Left lung (tissue), 10 donors: ENCODE results near the gene UTF1. TPM values are rescaled to one million over a fixed set of nuclear protein-coding genes. Genes with fewer than 3 reads are reported as not detected.

Source experiments
- ATAC-seq: fragments of 200-7000 bp; cut with Tn5 transposase; one replicate; pipeline ENCODE4 v1.9.1; 2020; ENCODE audit warnings: moderate library complexity
- DNase-seq, 4 donors: peaks; one replicate each; pipeline ENCODE4 v3.0.0-alpha.2; 2013 to 2020
- H3K27ac ChIP-seq, 2 donors: fragments of 200-600 bp; sonication (generic) in 1 of 2; one replicate each; pipeline versions ENCODE4 v1.5.0 to v1.8.0; 2020 to 2021
- H3K27me3 ChIP-seq, 2 donors: fragments of 200-600 bp; sonication (generic) in 1 of 2; one replicate each; pipeline versions ENCODE4 v1.5.0 to v1.8.0; 2020 to 2021
- H3K36me3 ChIP-seq, 2 donors: fragments of 200-600 bp; sonication (generic) in 1 of 2; one replicate each; pipeline versions ENCODE4 v1.5.0 to v1.8.0; 2020 to 2021
- H3K4me1 ChIP-seq, 2 donors: fragments of 200-600 bp; one replicate each; pipeline ENCODE4 v1.8.0; 2021
- H3K4me3 ChIP-seq, 2 donors: fragments of 200-600 bp; sonication (generic) in 1 of 2; one replicate each; pipeline versions ENCODE4 v1.5.0 to v1.8.0; 2020 to 2021; ENCODE audit warnings: mild to moderate bottlenecking in 1 of 2
- H3K9me3 ChIP-seq, 2 donors: fragments of 200-600 bp; sonication (generic) in 1 of 2; one replicate each; pipeline versions ENCODE4 v1.5.0 to v1.8.0; 2020 to 2021
- CTCF ChIP-seq, 2 donors: fragments of 200-600 bp; sonication (generic) in 1 of 2; IDR thresholded peaks; one replicate each; pipeline versions ENCODE4 v1.5.0 to v1.8.0; 2021; ENCODE audit warnings: antibody characterized with exemption in 2 of 2
- intact Hi-C, 2 donors: fragments of 100-400 bp; cut with DNase I; formaldehyde crosslinking; loops; one replicate each; pipeline versions ENCODE4 v1.11.2 to v1.14.2; 2022
- polyA plus RNA-seq, 6 donors: library from polyadenylated mRNA; unstranded; fragments of 120-200 nt; gene quantifications; one replicate each; pipeline ENCODE4 v1.2.1, GENCODE V29; 2013; ENCODE audit not compliant: insufficient read length in 6 of 6
- total RNA-seq, 2 donors: library from RNA; stranded (reverse); fragmentation: NEBNext Ultra II Directional; extraction: Animal tissue kit (Norgen Biotek cat#: 25700); gene quantifications; one replicate each; pipeline ENCODE4 v1.2.1, GENCODE V29; 2021
- donor health status: DM: no; HTN: yes; CAD: no.
- donor health status: DM: no; HTN: no; CAD: no.

The UTF1 gene
- total and polyA plus RNA-seq, 8 donors: not detected

- Histone ChIP-seq H3K27ac (no peak overlapping the region), H3K36me3 (no peaks in the 10 kb centered on the region), H3K9me3 (no peaks in the 10 kb centered on the region), H3K4me1 (no peaks in the 10 kb centered on the region), H3K4me3 (no peak overlapping the region), H3K27me3 (peaks cover 0 to 21% of the 10 kb centered on the region in 2 donors)
- ATAC-seq (no peak), DNase-seq (peak in 1 of 4 donors; percentile 54)
- intact Hi-C loops: no loop called here
- no peak for TF ChIP-seq CTCF (IDR thresholded peaks at IDR 0.05)
Observed at GRCh38 chr10:133191651-133192050, 38.4 kb upstream of the UTF1 start.

- intact Hi-C loops: no loop called here
- peaks cover 0 to 17% of the 10 kb centered on the region in 2 donors for H3K27me3 ChIP-seq
- no peak overlapping the region for H3K27ac ChIP-seq
- ATAC-seq (no peak), DNase-seq (no peak)
- no peaks in the 10 kb centered on the region for H3K9me3 ChIP-seq
- no peak for TF ChIP-seq CTCF (IDR thresholded peaks at IDR 0.05)
- H3K4me1 ChIP-seq: no peaks in the 10 kb centered on the region
- no peaks in the 10 kb centered on the region for H3K36me3 ChIP-seq
- H3K4me3 ChIP-seq: no peak overlapping the region
Observed at GRCh38 chr10:133194151-133194550, 35.9 kb upstream of the UTF1 start.

- DNase-seq: peak in 1 of 4 donors; percentile 43
Observed at GRCh38 chr10:133195096-133195495, 34.9 kb upstream of the UTF1 start.

GRCh38 chr10:133195611-133196010 lies 34.4 kb upstream of the UTF1 start:
- DNase-seq (peak in 1 of 4 donors; percentile 77), ATAC-seq (no peak)
- no peaks in the 10 kb centered on the region for H3K4me1 ChIP-seq
- H3K4me3 ChIP-seq: no peak overlapping the region
- TF ChIP-seq CTCF (IDR thresholded peaks at IDR 0.05): no peak
- no peaks in the 10 kb centered on the region for H3K36me3 ChIP-seq
- H3K9me3 ChIP-seq: no peaks in the 10 kb centered on the region
- intact Hi-C loops: no loop called here
- H3K27me3 ChIP-seq: peaks cover 0 to 20% of the 10 kb centered on the region in 2 donors
- no peak overlapping the region for H3K27ac ChIP-seq

More at GRCh38 chr10:133195096-133195495, 34.9 kb upstream of the UTF1 start:
- Histone ChIP-seq H3K4me3 (no peak overlapping the region), H3K27me3 (peaks cover 0 to 15% of the 10 kb centered on the region in 2 donors), H3K36me3 (no peaks in the 10 kb centered on the region), H3K9me3 (no peaks in the 10 kb centered on the region), H3K27ac (no peak overlapping the region), H3K4me1 (no peaks in the 10 kb centered on the region)
- intact Hi-C loops: no loop called here
- ATAC-seq: no peak
- no peak for TF ChIP-seq CTCF (IDR thresholded peaks at IDR 0.05)

- H3K27me3 ChIP-seq: peaks cover 0 to 23% of the 10 kb centered on the region in 2 donors
- no peak overlapping the region for H3K4me3 ChIP-seq
- no peaks in the 10 kb centered on the region for H3K9me3 ChIP-seq
- ATAC-seq: no peak
- no peaks in the 10 kb centered on the region for H3K36me3 ChIP-seq
- no peak overlapping the region for H3K27ac ChIP-seq
- no peak for TF ChIP-seq CTCF (IDR thresholded peaks at IDR 0.05)
- no peaks in the 10 kb centered on the region for H3K4me1 ChIP-seq
- peak in 1 of 4 donors; percentile 60 for DNase-seq
- intact Hi-C loops: no loop called here
Observed at GRCh38 chr10:133196221-133196915, 33.6 kb upstream of the UTF1 start.
